ENCODE data around the gene CRB1.
"Not testable (repeated sequence)": the region's sequence is repeated elsewhere in the genome, so short reads cannot be mapped to it uniquely, and the experiment has no call there.

Gene CRB1

DNA sequence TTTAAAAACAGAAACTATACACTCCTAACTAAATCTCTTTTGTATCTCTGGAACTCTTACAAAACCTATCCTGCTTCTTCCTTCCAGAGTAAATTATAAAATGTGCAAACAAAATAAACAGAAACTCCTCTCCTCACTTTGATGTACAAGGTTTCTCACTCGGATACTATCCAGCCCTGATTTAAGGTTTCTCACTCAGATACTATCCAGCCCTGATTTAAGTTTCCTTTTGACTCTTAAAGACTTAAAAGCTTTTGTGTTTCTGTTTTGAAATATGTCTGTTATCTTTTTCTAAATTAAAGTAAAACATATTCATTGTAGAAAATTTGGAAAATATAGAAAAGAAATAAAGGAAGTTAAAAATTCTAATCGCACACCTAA lies 132.5 kb downstream of the CRB1 start:
- DNase-seq (ENCODE audit: low spot score) = no peak

DNA sequence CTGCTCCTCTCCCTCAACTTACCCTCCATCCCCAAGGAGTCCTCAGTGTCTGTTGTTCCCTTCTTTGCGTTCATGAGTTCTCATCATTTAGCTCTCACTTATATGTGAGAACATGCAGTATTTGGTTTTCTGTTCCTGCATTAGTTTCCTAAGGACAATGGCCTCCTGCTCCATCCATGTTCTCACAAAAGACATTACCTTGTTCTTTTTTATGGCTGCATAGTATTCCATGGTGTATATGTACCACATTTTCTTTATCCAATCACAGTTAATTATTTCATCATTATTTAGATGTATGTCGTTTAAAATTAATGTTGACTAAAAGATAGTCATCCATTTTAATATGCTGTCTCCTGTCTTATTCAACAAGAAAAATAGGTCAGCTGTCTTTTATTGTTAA lies 134.1 kb downstream of the CRB1 start:
- DNase-seq (ENCODE audit: low spot score) = no peak

DNA sequence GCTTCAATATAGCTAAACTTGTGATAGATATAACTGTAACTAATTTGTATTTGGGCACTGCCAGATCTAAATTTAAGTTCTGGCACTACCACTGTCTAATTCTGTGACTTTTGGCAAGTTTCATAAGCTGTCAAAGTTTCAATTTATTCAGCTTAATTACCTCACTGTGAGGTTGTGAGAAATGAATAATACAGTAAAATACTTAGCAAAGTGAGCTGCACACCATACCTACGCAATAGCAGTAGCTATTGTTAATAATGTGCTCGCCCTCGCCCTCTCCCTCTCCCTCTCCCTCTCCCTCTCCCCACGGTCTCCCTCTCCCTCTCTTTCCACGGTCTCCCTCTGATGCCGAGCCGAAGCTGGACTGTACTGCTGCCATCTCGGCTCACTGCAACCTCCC lies 136.7 kb downstream of the CRB1 start:
- DNase-seq (ENCODE audit: low spot score) = not testable (repeated sequence)

DNA sequence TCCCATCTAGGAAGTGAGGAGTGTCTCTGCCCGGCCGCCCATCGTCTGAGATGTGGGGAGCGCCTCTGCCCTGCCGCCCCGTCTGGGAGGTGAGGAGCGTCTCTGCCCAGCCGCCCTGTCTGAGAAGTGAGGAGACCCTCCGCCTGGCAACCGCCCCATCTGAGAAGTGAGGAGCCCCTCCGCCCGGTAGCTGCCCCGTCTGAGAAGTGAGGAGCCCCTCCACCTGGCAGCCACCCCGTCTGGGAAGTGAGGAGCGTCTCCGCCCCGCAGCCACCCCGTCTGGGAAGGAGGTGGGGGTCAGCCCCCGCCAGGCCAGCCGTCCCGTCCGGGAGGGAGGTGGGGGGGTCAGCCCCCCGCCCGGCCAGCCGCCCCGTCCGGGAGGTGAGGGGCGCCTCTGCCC lies 137.6 kb downstream of the CRB1 start:
- DNase-seq (ENCODE audit: low spot score) = not testable (repeated sequence)

DNA sequence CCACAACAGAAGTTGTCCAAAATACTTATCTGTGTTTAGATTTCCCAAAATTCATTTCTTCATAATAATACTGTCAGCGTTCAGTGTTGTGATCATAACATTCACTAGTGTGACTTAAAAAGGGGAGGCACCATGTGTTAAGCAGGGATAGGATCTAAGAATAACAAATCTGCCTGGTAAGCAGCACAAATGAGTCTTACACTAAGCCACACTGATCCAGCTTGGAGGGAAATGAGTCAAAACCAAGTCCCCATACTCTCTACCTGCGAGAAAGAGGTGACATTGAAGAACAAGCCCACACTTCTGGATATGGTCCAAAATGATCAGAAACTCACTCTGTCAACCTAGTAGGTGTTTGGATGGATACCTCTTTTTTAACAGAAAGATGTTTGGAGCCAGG lies 145.5 kb downstream of the CRB1 start:
- no peak for DNase-seq (ENCODE audit: low spot score)

DNA sequence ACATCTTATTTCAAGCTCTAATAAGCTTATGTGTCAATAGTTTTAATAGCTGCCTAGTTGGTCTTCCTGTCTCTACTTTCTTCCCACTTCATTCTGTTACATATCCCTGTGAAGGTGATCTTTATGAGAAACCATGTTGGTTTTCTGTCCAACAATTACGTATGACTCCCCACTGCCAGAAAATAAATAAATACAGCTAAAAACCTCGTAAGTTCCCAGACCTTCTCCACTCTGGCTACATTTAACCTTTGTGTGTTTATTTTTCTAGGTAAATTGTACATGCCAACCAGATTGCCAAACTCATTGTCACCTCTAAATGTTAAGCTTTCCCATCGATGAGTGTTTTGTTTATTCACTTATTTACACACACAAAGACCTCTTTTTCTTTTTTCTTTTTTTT lies 147.2 kb downstream of the CRB1 start:
- no peak for DNase-seq (ENCODE audit: low spot score)

DNA sequence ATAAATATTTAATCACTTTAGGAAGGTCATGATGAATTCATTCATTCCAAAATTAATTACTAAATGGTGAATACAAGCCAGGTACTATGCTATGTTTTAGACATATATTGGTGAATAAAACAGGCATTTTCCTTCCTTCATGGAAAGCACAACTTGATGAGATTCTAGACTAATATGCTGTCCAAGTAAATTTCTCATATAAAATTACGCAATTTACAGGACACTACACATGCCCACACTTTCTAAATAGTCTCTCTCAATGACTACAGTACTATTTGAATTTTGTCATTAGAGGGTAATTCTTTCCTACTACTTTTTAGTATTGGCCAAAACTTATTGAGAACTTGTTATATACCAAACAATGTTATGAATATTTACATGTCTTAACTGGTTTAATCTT lies 150.6 kb downstream of the CRB1 start:
- no peak for DNase-seq (ENCODE audit: low spot score)

DNA sequence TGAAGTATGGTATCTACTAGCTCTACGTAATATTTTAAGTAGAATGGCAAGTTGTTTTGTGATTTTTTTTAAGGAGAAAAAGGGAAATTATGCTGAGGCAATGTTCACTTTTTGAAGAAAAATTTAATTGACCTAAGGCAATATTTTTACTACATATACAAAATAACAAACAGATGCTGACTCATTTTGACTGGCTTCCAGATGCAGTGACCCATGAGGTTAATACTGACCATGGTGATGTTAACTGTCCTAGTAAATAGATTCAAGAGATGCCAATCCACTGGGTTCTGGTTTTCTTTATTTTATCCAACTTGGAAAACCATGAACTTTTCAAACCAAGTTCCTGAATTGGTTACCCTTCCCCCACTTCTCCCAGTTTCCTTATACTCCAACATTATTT lies 154.9 kb downstream of the CRB1 start:
- DNase-seq (ENCODE audit: low spot score) = peak; percentile 12

DNA sequence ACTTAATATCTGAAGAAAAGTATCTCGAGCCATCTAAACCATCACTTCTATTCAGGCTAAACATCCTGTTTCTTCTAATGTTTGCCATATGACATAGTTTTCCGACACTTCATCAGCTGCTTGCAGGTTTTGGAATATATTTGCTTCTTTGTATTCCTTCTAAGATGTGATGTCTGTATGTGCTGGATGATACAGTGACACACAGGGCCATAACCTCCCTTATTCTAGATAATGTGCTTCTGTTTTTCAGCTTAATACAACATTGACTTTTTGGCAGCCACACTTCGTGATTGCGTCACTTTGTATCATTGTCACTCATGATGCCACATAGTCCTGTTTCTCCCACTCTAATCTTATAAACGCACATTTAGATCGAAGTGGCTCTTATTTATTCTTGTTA lies 156.3 kb downstream of the CRB1 start:
- no peak for DNase-seq (ENCODE audit: low spot score)

DNA sequence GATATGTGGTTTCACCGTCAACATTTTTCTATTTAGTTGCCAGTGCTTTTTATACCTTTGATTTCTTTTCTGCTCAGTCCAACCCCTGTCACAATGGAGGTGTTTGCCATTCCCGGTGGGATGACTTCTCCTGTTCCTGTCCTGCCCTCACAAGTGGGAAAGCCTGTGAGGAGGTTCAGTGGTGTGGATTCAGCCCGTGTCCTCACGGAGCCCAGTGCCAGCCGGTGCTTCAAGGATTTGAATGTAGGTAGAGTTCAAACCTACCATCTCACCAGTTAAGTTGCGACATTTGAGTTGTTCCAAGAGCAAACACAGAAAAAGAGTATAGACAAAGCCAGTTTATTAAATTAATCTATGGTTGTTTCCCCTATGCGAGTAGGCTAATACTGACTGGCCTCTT lies 161.3 kb downstream of the CRB1 start:
- DNase-seq (ENCODE audit: low spot score) = no peak

DNA sequence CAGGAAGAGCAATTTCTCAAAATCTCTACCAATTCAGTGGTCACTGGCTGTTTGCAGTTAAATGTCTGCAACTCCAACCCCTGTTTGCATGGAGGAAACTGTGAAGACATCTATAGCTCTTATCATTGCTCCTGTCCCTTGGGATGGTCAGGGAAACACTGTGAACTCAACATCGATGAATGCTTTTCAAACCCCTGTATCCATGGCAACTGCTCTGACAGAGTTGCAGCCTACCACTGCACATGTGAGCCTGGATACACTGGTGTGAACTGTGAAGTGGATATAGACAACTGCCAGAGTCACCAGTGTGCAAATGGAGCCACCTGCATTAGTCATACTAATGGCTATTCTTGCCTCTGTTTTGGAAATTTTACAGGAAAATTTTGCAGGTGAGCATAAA lies 167.2 kb downstream of the CRB1 start:
- no peak for DNase-seq (ENCODE audit: low spot score)

DNA sequence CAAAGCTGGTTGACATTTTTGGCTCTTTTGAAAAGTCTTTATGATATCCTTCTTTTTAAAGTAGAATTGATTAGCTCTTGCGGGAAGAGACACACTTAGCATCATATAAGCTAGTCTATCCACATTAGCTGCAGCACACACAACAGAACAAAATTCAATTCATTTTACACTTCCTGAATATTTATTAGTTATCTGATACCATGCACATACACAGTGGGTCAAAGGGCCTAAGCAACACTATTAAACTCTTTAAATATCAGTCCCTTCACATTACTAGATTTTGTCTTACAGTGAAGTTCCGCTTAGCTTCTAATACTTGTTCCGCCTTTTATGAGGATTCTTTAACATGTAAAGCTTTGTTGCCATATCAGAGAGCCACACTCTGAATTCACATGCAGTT lies 169.5 kb downstream of the CRB1 start:
- no peak for DNase-seq (ENCODE audit: low spot score)

DNA sequence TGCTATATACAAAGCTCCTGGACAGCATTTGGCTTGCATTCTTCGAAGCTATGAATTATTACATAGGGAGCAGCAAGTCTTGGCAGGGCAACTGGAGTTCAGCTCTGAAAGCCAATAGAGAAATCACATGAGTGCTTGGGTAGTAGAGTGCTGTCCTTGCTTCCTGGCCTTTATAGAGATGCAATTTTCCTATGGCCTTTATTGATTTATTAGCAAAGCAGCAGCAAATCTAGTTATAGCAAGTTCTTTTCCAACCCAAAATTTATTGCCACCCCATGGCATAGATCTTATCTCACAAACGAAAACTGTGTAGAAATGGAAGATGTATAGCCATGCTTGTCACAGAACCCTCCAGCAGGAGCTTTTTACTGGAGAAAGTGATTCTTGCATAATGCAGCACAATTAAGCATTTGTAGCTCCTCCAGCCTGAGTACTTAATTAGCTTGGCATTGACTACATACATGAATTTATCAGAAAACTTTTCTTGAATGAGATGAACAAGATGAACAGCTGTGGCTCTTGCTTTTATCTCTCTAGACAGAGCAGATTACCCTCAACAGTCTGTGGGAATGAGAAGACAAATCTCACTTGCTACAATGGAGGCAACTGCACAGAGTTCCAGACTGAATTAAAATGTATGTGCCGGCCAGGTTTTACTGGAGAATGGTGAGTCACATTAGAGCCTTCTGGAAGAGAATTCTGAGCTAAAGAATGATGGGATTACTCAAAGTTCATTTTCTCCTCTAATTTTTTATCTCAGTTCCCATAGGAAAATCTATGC lies 170.1 kb downstream of the CRB1 start:
- no peak for DNase-seq (ENCODE audit: low spot score)

DNA sequence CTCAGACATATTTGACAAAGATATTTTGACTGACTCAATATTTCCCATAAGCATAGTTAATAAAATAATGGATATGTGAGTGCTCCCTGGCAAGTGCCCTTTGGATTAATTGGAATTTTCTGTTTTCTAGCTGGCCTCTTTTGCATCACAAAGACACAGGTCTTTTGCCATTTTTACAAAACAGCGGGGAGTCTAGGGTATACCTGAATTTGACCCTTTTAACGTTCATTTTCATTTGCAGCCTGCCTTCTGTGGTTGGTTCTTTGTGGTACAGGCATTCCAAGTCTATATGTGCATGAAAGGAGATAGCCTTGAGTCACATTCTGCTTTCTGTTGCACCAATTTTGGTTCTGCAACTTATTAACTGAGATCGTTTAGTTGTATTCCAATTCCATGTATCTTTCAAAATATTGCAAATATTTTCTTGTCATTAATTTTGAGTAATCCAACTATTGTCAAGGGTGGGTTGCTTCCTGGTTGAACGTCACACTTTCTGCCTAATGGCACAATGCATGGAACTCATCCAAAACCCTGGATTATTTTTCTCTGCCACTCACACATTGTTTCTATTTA lies 171.7 kb downstream of the CRB1 start:
- DNase-seq (ENCODE audit: low spot score) = no peak

DNA sequence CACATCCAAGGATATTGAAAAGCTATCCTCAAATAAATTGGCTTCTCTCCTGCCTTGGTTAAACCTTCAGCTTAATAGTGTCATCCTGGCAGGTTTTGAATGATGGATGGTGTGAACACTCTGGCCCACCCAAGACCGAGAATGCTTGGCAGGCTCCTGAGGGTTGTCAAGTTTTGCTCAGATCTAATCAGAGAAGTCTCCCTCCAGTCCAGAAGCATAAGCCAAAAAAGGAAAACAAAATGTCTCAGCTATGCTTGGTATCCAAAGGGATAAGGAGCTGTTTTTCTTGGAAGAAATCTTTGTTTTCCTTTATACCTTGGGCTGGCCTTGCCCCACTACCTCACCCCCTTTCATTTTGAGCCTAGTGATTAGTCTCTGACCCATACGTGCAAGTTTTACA lies 172.7 kb downstream of the CRB1 start:
- DNase-seq (ENCODE audit: low spot score) = no peak

DNA sequence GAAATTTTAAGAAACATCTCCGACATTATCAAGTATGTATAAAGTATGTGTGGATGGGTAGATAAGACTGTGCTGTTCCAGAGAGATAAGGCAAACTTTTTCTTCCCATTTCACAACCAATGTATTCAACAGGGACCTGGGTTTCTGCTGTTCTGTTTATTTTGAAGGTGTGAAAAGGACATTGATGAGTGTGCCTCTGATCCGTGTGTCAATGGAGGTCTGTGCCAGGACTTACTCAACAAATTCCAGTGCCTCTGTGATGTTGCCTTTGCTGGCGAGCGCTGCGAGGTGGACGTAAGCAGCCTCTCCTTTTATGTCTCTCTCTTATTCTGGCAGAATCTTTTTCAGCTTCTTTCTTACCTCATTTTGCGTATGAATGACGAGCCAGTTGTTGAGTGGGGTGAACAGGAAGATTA lies 174.0 kb downstream of the CRB1 start:
- no peak for DNase-seq (ENCODE audit: low spot score)

DNA sequence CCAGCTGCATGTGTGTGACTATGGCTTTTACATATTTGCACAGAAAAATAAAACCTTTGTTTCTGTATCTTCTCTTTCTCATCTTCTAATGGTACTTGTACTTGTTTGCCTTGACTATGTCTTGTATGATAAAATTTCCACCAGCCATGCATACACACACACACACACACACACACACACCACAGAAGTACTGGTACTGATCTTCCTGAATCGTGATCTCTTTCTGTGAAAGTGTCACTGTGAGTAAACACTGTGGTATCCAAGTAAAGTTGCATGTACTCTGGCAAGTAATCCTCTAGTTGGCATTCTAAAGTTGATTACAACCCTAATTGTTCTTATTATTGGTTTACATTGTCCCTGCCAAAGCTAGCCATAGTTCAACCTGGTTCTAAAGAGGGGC lies 176.7 kb downstream of the CRB1 start:
- no peak for DNase-seq (ENCODE audit: low spot score)

DNA sequence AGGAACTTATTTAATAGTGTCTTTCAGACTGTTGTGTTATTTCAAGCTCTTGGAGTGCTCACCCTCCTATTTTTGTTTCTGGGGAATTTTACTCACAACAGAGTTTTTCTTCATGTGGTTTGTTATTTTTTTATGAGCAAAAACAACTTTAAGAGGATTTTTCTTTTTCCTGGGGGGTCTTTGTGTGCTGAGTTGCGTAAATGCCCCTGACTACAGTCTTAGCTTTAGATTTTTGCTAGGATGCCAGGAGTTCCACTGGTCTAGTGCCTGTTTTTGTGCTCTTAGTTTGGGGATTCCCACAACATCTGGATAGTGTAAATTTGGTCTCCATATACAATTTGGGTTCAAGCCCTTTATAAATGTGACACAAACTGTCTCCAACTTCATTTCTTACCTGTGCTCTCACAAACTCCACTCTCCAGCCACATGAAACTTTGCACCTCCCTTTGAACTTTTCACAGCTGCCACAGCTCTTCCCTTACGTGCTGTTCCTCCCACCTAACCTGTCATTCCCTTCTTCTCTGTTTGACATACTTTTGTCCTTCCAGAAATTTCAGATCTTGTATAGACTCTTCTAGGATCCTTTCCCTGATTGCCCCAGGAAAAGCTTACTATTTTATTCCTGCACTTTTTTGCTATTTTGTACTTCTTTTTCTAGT lies 180.2 kb downstream of the CRB1 start:
- DNase-seq (ENCODE audit: low spot score) = no peak

DNA sequence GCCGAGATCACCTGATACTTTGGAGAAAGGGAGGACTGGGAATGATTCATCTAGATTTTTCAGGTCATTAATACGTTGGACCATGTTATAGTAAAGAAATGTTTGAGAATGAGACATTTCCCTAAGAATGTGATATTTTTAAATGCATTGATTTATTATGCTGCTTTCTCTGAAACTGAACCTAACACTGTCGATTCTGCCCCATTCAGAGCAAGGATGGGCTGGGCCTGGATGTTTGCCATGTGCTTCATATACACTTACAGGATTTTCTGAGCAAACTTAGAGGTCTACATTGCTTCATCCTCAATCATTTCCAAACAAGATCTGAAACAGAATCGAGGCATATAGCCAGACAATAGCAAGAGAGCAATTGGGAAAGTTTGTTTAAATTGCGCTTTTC lies 183.3 kb downstream of the CRB1 start:
- no peak for DNase-seq (ENCODE audit: low spot score)

DNA sequence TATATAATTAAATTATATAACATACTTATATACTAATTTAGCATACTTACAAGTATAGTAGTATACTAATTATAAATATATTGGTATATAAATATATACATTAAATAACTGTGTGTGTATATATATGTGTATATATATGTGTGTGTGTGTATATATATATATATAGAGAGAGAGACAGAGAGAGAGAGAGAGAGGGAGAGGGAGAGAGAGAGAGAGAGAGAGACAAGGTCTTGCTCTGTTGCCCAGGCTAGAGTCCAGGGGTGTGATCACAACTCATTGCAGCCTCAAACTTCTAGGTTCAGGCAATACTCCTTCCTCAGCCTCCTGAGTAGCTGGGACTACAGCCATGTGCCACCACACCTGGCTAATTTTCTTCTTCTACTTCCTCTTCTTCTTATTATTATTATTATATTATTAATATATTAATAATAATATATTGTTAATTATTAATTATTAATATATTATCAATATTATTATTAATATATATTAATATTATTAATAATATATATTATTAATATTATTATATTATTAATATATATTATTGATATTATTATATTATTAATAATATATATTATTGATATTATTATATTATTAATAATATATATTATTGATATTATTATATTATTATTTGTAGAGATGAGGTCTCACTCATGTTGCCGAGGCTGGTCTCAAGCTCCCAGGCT lies 185.5 kb downstream of the CRB1 start:
- DNase-seq (ENCODE audit: low spot score) = no peak

DNA sequence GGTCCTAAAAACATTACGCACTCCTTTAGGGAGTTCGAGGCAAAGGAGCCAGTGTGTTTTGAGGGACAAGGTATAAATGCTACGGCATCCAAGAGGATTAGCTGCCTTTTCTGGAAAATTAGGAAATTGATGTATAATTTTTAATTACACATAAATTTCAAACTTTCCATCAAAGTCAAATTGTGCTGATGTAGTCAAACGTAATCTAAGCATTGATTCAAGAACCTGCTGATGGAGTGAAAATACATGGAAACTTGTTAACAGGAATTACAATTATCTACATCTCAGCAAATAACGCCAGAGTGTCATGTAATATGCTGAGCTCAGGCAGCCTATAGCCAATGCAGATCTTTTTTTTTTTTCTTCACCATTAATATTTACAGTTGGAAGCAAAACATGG lies 194.5 kb downstream of the CRB1 start:
- no peak for DNase-seq (ENCODE audit: low spot score)

DNA sequence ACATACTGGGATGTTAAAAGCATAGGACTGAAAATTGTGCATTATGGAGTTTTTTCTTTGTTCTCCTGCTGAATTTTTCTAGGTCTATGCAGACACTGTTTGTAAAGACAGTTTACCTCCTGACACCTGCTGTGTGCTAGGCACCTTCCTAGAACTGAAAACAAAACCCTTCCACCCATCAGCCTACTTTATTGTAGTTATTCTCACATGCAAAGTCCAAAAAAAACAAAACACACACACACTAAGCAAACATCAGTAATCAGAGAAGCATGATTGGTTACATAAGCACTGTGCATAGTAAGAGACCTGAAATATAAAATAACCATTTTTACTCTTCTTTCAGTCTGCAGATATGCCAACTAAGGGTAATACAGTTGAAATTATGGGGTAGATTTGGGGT lies 195.1 kb downstream of the CRB1 start:
- DNase-seq (ENCODE audit: low spot score) = no peak

DNA sequence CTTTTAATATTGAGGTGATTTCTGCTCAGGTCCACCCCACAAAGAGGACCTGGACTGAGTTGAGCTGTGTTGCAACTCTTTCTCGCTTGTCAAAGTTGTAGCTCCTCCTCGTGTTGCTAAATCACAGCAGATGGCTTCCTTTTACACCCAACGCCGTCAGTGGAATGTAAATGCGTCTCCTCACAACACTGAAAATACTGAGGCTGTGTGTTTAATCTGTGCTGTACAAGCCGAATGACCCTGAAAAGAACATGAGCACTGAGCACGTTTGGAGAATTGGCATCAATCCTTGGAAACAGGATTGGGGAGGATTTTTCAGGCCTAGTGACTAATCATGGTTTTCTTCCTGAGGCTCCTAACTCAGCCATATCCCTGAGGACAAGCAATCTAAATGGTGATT lies 196.0 kb downstream of the CRB1 start:
- DNase-seq (ENCODE audit: low spot score) = peak; percentile 25

Data from GM03348 (cell line).